SK-N-SH (cell line): ENCODE data around the gene SNX11. TPM values are rescaled to one million over a fixed set of nuclear protein-coding genes. Genes with fewer than 3 reads are reported as not detected.
A peak's percentile ranks its signal among the peaks of the same experiment; 100 is the strongest.

Experiments
- CTCF ChIA-PET: fragments of 300-600, 350-600 bp; formaldehyde crosslinking; extraction: SDS; loops from one replicate; lab custom pipeline; 2021; lab: Yijun Ruan, JAX
- POLR2A ChIA-PET: fragments of 350-600 bp; sonication (Branson Sonifier 250); formaldehyde crosslinking; extraction: SDS; loops from one replicate; lab custom pipeline; 2020; ENCODE audit warnings: antibody characterized with exemption, inconsistent platforms; lab: Yijun Ruan, JAX
- DNase-seq: peaks from one replicate; pipeline ENCODE4 v3.0.0; 2012
- H2AFZ ChIP-seq: fragments of 200-600 bp; sonication (generic); 2 replicates; pipeline ENCODE4 v1.8.1; 2016; ENCODE audit warnings: antibody characterized with exemption, mild to moderate bottlenecking, low read depth
- H3F3A ChIP-seq: fragments of 200-600 bp; sonication (generic); replicated peaks from 2 replicates; pipeline ENCODE3; 2016; ENCODE audit warnings: antibody characterized with exemption, mild to moderate bottlenecking; ENCODE audit not compliant: insufficient read depth
- H3K27ac ChIP-seq, 2 experiments: fragments of 200-500 bp in 1 of 2; fragments of 200-600 bp in 1 of 2; sonication (Bioruptor generic) in 1 of 2; sonication (generic), shearing (Covaris generic) in 1 of 2; 2 replicates each; pipeline versions ENCODE4 v1.5.1 to v1.6.1; 2014 to 2016; ENCODE audit warnings: low read depth in 2 of 2, inconsistent platforms in 1 of 2, low read length in 1 of 2, mild to moderate bottlenecking in 1 of 2, mixed read lengths in 1 of 2
- H3K27me3 ChIP-seq: fragments of 200-600 bp; sonication (generic), shearing (Covaris generic); 2 replicates; pipeline ENCODE4 v1.6.1; 2016; ENCODE audit warnings: mixed run types; ENCODE audit not compliant: insufficient read depth
- H3K36me3 ChIP-seq, 2 experiments: fragments of 200-500 bp in 1 of 2; fragments of 200-600 bp in 1 of 2; sonication (Bioruptor generic) in 1 of 2; sonication (generic) in 1 of 2; replicated peaks in 1 of 2; 2 replicates each; pipeline versions ENCODE3 to v1.5.1; 2014 to 2016; ENCODE audit warnings: low read length in 1 of 2, mild to moderate bottlenecking in 1 of 2; ENCODE audit not compliant: insufficient read depth in 2 of 2, control insufficient read depth in 1 of 2
- H3K4me1 ChIP-seq, 2 experiments: fragments of 200-500 bp in 1 of 2; fragments of 200-600 bp in 1 of 2; sonication (Bioruptor generic) in 1 of 2; sonication (generic), shearing (Covaris generic) in 1 of 2; 2 replicates each; pipeline versions ENCODE4 v1.5.1 to v1.6.1; 2014 to 2016; ENCODE audit warnings: low read depth in 1 of 2, low read length in 1 of 2, mixed run types in 1 of 2; ENCODE audit not compliant: insufficient read depth in 2 of 2, control insufficient read depth in 1 of 2
- H3K4me2 ChIP-seq: fragments of 200-600 bp; sonication (generic), shearing (Covaris generic); 2 replicates; pipeline ENCODE4 v1.6.1; 2017; ENCODE audit warnings: mixed run types
- H3K4me3 ChIP-seq, 2 experiments: fragments of 200-500 bp in 1 of 2; fragments of 200-600 bp in 1 of 2; sonication (Bioruptor generic) in 1 of 2; sonication (generic), shearing (Covaris generic) in 1 of 2; 2 replicates each; pipeline versions ENCODE4 v1.5.1 to v1.8.1; 2014 to 2016; ENCODE audit warnings: low read depth in 2 of 2, inconsistent platforms in 1 of 2, low read length in 1 of 2, mild to moderate bottlenecking in 1 of 2, mixed read lengths in 1 of 2, moderate library complexity in 1 of 2
- H3K79me2 ChIP-seq: fragments of 200-600 bp; sonication (generic); 2 replicates; pipeline ENCODE4 v1.8.1; 2017; ENCODE audit warnings: mild to moderate bottlenecking; ENCODE audit not compliant: insufficient read depth
- H3K9ac ChIP-seq: fragments of 200-600 bp; sonication (generic); 2 replicates; pipeline ENCODE4 v1.6.1; 2017; ENCODE audit warnings: mixed run types
- H3K9me2 ChIP-seq: fragments of 200-600 bp; sonication (generic); 2 replicates; pipeline ENCODE4 v1.6.1; 2017; ENCODE audit warnings: mixed run types
- H3K9me3 ChIP-seq: fragments of 200-600 bp; sonication (generic); 2 replicates; pipeline ENCODE4 v1.6.1; 2017; ENCODE audit warnings: mixed run types, mild to moderate bottlenecking, moderate library complexity
- H4K20me1 ChIP-seq: fragments of 200-600 bp; sonication (generic); 2 replicates; pipeline ENCODE4 v1.6.1; 2017; ENCODE audit warnings: mild to moderate bottlenecking, mixed run types; ENCODE audit not compliant: insufficient read depth
- CHD2 ChIP-seq: fragments of 150-350 bp; IDR thresholded peaks from 2 replicates; pipeline ENCODE4 v1.6.1; 2018; ENCODE audit warnings: low read length; ENCODE audit not compliant: partially characterized antibody
- ELF1 ChIP-seq: IDR thresholded peaks from 2 replicates; pipeline ENCODE4 v1.4.0; 2012
- FOSL2 ChIP-seq: IDR thresholded peaks from 2 replicates; pipeline ENCODE4 v1.4.0; 2012; ENCODE audit warnings: low read depth, mild to moderate bottlenecking, moderate library complexity, borderline replicate concordance
- GATA2 ChIP-seq: sonication (generic); formaldehyde crosslinking; IDR thresholded peaks from 2 replicates; pipeline ENCODE4 v1.5.0; 2020; ENCODE audit warnings: mild to moderate bottlenecking, missing genetic modification reagents
- JUND ChIP-seq: IDR thresholded peaks from 2 replicates; pipeline ENCODE4 v1.4.0; 2012
- MEF2A ChIP-seq: IDR thresholded peaks from 2 replicates; pipeline ENCODE4 v1.4.0; 2012; ENCODE audit warnings: low read depth, borderline replicate concordance
- MXI1 ChIP-seq: IDR thresholded peaks from 2 replicates; pipeline ENCODE4 v1.6.1; 2012; ENCODE audit warnings: mild to moderate bottlenecking, low read depth, low read length, improper control_type of control experiment
- POLR2AphosphoS5 ChIP-seq: IDR thresholded peaks from 2 replicates; pipeline ENCODE4 v1.6.1; 2012; ENCODE audit warnings: low read depth, low read length
- RAD21 ChIP-seq: IDR thresholded peaks from 2 replicates; pipeline ENCODE4 v1.6.1; 2012; ENCODE audit warnings: mild to moderate bottlenecking, low read length
- RCOR1 ChIP-seq: fragments of 150-350 bp; IDR thresholded peaks from 2 replicates; pipeline ENCODE4 v1.6.1; 2017; ENCODE audit warnings: antibody characterized with exemption, low read length
- RXRA ChIP-seq: IDR thresholded peaks from 2 replicates; pipeline ENCODE4 v1.4.0; 2012; ENCODE audit warnings: low read depth, mild to moderate bottlenecking, borderline replicate concordance
- SIN3A ChIP-seq: IDR thresholded peaks from 2 replicates; pipeline ENCODE4 v1.6.1; 2012; ENCODE audit warnings: low read depth, mild to moderate bottlenecking, low read length, moderate library complexity, borderline replicate concordance
- TCF12 ChIP-seq: IDR thresholded peaks from 2 replicates; pipeline ENCODE4 v1.4.0; 2012
- YY1 ChIP-seq: IDR thresholded peaks from 2 replicates; pipeline ENCODE4 v1.4.0; 2012; ENCODE audit warnings: low read depth, mild to moderate bottlenecking
- WGBS: methylation state at CpG from one replicate; pipeline ENCODE4 v1.1.6; 2017; ENCODE audit warnings: low lambda C conversion rate; 5-methylcytosine and 5-hydroxymethylcytosine counted together
- polyA plus RNA-seq, 3 experiments: library from polyadenylated mRNA; depleted of rRNA; stranded (reverse); fragments of >200 nt; gene quantifications; 2 replicates each; pipeline ENCODE4 v1.2.3, GENCODE V29; 2012
- TF ChIP-seq, protein P1 (sequence below): fragments of 200-600 bp; sonication (generic); IDR thresholded peaks from 2 replicates; pipeline ENCODE4 v1.6.1; 2017; ENCODE audit warnings: antibody characterized with exemption, mild to moderate bottlenecking, moderate library complexity
- TF ChIP-seq, protein P2 (sequence below): IDR thresholded peaks from 2 replicates; pipeline ENCODE4 v1.4.0; 2012; ENCODE audit warnings: low read depth, borderline replicate concordance
- TF ChIP-seq, protein P3 (sequence below): fragments of 150-350 bp; IDR thresholded peaks from 2 replicates; pipeline ENCODE4 v1.6.1; 2016; ENCODE audit warnings: mild to moderate bottlenecking, low read depth, low read length
- TF ChIP-seq, protein P4 (sequence below): IDR thresholded peaks from 2 replicates; pipeline ENCODE4; 2012

The SNX11 gene
- polyA plus RNA-seq, 1 of the 3 experiments (the other 2 are of a cell fraction): 19.0 TPM

DNA sequence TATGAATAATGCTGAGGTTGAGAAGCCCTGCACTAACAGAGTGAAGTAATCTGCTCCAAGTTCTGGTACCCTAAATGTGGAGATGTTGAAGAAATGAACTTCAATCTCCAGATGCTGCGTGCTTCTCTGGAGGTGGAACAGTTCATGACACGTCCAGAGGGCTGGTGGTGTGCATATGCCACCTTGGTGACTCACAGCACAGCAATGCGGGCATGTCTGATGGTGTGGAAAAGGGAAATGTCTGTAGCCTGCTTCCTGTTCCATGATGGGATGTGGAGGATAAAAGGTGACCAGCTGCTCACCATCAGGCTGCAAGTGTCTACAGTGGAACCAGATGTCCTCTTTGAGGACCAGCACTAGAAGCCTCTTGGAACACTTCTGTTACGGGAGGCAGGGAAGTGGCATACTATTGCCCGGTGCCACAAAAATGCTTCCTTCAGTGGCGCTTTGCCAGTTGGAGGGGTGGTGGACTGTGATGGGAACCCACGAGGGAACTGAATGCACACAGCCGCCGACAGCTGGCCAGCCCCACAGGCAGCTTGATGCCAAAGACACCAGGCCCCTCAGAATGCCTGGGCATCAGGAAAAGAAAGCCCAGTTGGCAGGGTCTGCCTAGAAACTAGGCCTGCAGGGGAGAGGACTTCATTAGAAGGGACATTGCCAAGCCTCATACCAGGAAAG, 19.9 kb downstream of the SNX11 start:
- ChIA-PET POLR2A (no interaction called here), CTCF (interaction anchor here (0.6 to 17.8 kb wide), 8 partner anchors 8 to 870 kb away, joined by 3 to 232 read pairs (median 3); no protein-coding TSS in a partner anchor)
- no peak for DNase-seq
- H3K4me3 ChIP-seq: no peak overlapping the region
- H2AFZ ChIP-seq: no peak overlapping the region
- no peak overlapping the region for H3K9ac ChIP-seq
- H4K20me1 ChIP-seq: no peaks in the 10 kb centered on the region
- peak overlapping the region in 1 of 2 experiments; percentile 5; a peak in 1 of 4 replicates for H3K27ac ChIP-seq
- peaks cover 7 to 23% of the 10 kb centered on the region in 2 experiments; a peak in 2 of 4 replicates for H3K4me1 ChIP-seq
- H3K36me3 ChIP-seq: peaks cover 13 to 30% of the 10 kb centered on the region in 2 experiments
- TF ChIP-seq RAD21 (no peak), JUND (peak; percentile 67), FOSL2 (peak; percentile 75; the same call in 1 of the 2 replicates), TCF12 (peak; percentile 49; the same call in 1 of the 2 replicates), MXI1 (no peak)
- H3K9me2 ChIP-seq: no peaks in the 10 kb centered on the region
- H3K27me3 ChIP-seq: no peaks in the 10 kb centered on the region; the same call in 1 of the 2 replicates
- WGBS: 68% methylated on average over 9 of the region's 9 CpGs
- no peak overlapping the region for H3K4me2 ChIP-seq
- no peaks in the 10 kb centered on the region for H3F3A ChIP-seq
- H3K9me3 ChIP-seq: no peaks in the 10 kb centered on the region
- no peaks in the 10 kb centered on the region for H3K79me2 ChIP-seq

DNA sequence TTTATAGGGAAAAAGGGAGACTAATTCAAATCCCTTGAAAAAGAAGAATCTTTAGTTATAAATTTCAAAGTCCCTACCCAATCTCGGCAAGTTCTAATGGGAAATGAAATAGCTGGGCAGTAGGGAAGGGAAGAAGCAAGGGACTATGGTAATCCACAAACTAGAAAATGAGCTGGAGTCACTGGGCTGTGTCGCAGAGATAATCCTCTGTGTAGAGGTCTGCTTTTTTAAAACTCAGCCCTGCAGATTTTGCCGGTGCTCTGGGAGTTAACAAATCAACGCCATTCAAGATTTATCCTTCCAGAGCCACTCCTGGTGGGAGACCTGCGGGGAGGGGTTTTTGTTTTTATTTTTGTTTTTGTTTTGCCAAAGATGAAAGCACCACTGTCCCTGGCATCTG, 20.8 kb downstream of the SNX11 start:
- peaks cover 7 to 23% of the 10 kb centered on the region in 2 experiments; a peak in 2 of 4 replicates for H3K4me1 ChIP-seq
- 75% methylated on average over 5 of the region's 5 CpGs for WGBS
- H3K4me3 ChIP-seq: no peak overlapping the region
- no peaks in the 10 kb centered on the region for H3K9me2 ChIP-seq
- no peaks in the 10 kb centered on the region for H3F3A ChIP-seq
- no peak for DNase-seq
- no peak overlapping the region for H3K27ac ChIP-seq
- peaks cover 3% of the 10 kb centered on the region; the same call in 1 of the 2 replicates for H3K27me3 ChIP-seq
- H4K20me1 ChIP-seq: no peaks in the 10 kb centered on the region
- TF ChIP-seq POLR2AphosphoS5 (no peak), GATA2 (CRISPR knock-in tag) (no peak), RCOR1 (no peak), RXRA (no peak), ELF1 (no peak), SIN3A (no peak), CHD2 (no peak), MEF2A (no peak), YY1 (no peak)
- TF ChIP-seq, protein P1, sequence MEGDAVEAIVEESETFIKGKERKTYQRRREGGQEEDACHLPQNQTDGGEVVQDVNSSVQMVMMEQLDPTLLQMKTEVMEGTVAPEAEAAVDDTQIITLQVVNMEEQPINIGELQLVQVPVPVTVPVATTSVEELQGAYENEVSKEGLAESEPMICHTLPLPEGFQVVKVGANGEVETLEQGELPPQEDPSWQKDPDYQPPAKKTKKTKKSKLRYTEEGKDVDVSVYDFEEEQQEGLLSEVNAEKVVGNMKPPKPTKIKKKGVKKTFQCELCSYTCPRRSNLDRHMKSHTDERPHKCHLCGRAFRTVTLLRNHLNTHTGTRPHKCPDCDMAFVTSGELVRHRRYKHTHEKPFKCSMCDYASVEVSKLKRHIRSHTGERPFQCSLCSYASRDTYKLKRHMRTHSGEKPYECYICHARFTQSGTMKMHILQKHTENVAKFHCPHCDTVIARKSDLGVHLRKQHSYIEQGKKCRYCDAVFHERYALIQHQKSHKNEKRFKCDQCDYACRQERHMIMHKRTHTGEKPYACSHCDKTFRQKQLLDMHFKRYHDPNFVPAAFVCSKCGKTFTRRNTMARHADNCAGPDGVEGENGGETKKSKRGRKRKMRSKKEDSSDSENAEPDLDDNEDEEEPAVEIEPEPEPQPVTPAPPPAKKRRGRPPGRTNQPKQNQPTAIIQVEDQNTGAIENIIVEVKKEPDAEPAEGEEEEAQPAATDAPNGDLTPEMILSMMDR: no peak
- TF ChIP-seq, protein P2, sequence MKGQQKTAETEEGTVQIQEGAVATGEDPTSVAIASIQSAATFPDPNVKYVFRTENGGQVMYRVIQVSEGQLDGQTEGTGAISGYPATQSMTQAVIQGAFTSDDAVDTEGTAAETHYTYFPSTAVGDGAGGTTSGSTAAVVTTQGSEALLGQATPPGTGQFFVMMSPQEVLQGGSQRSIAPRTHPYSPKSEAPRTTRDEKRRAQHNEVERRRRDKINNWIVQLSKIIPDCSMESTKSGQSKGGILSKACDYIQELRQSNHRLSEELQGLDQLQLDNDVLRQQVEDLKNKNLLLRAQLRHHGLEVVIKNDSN: no peak
- TF ChIP-seq, protein P3, sequence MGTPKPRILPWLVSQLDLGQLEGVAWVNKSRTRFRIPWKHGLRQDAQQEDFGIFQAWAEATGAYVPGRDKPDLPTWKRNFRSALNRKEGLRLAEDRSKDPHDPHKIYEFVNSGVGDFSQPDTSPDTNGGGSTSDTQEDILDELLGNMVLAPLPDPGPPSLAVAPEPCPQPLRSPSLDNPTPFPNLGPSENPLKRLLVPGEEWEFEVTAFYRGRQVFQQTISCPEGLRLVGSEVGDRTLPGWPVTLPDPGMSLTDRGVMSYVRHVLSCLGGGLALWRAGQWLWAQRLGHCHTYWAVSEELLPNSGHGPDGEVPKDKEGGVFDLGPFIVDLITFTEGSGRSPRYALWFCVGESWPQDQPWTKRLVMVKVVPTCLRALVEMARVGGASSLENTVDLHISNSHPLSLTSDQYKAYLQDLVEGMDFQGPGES: no peak
- TF ChIP-seq, protein P4, sequence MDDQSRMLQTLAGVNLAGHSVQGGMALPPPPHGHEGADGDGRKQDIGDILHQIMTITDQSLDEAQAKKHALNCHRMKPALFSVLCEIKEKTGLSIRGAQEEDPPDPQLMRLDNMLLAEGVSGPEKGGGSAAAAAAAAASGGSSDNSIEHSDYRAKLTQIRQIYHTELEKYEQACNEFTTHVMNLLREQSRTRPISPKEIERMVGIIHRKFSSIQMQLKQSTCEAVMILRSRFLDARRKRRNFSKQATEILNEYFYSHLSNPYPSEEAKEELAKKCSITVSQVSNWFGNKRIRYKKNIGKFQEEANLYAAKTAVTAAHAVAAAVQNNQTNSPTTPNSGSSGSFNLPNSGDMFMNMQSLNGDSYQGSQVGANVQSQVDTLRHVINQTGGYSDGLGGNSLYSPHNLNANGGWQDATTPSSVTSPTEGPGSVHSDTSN: no peak
- H3K36me3 ChIP-seq: peaks cover 13 to 21% of the 10 kb centered on the region in 2 experiments
- ChIA-PET CTCF (interaction anchor here (1.3 to 17.8 kb wide), 11 partner anchors 11 to 484 kb away, joined by 3 to 232 read pairs (median 20); partner anchors contain the start of gene CBX1), POLR2A (no interaction called here)
- H3K9me3 ChIP-seq: no peaks in the 10 kb centered on the region
- H3K9ac ChIP-seq: no peak overlapping the region
- H3K79me2 ChIP-seq: no peaks in the 10 kb centered on the region
- no peak overlapping the region for H3K4me2 ChIP-seq
- no peak overlapping the region for H2AFZ ChIP-seq
